Esophagus squamous epithelium (tissue), 5 donors: Measurements from ENCODE around the gene SFXN5. TPM values are rescaled to one million over a fixed set of nuclear protein-coding genes. Genes with fewer than 3 reads are reported as not detected.

Experiments used
- DNase-seq: peaks from one replicate; lab custom pipeline; 2025; lab: John Stamatoyannopoulos, UW
- H3K27ac ChIP-seq, 4 donors: fragments of 200-600 bp; sonication (generic); one replicate each; pipeline ENCODE4 v1.5.1; 2016 to 2019; ENCODE audit warnings: mild to moderate bottlenecking in 1 of 4
- H3K27me3 ChIP-seq, 4 donors: fragments of 200-600 bp; sonication (generic); 1 replicate in 3 of 4; 2 replicates in 1 of 4; pipeline versions ENCODE4 v1.5.1 to v1.6.0; 2017 to 2021; ENCODE audit warnings: antibody characterized with exemption in 1 of 4
- H3K36me3 ChIP-seq, 3 donors: fragments of 200-600 bp; sonication (generic); one replicate each; pipeline ENCODE4 v1.5.1; 2016 to 2019
- H3K4me1 ChIP-seq, 3 donors: fragments of 200-600 bp; sonication (generic); one replicate each; pipeline ENCODE4 v1.5.1; 2017 to 2019
- H3K4me3 ChIP-seq, 4 donors: fragments of 200-600 bp; sonication (generic); 1 replicate in 3 of 4; 2 replicates in 1 of 4; pipeline ENCODE4 v1.5.1; 2016 to 2019; ENCODE audit warnings: mild to moderate bottlenecking in 2 of 4, moderate library complexity in 1 of 4
- H3K9me3 ChIP-seq, 3 donors: fragments of 200-600 bp; sonication (generic); one replicate each; pipeline ENCODE4 v1.5.1; 2016 to 2019
- CTCF ChIP-seq, 6 experiments: fragments of 450-650 bp in 4 of 6; fragments of 200-600 bp in 2 of 6; sonication (generic) in 2 of 6; IDR thresholded peaks; one replicate each; pipeline ENCODE4 v1.5.1; 2016 to 2019; ENCODE audit warnings: antibody characterized with exemption in 6 of 6, mild to moderate bottlenecking in 4 of 6, moderate library complexity in 4 of 6
- POLR2A ChIP-seq, 4 donors: fragments of 450-650 bp; IDR thresholded peaks; one replicate each; pipeline ENCODE4 v1.6.1; 2017; ENCODE audit warnings: antibody characterized with exemption in 4 of 4, mild to moderate bottlenecking in 4 of 4, moderate library complexity in 3 of 4
- WGBS, 2 donors: methylation state at CpG; one replicate each; pipeline ENCODE4 v1.1.5; 2018; 5-methylcytosine and 5-hydroxymethylcytosine counted together
- intact Hi-C: fragments of 100-400 bp; cut with DNase I; formaldehyde crosslinking; loops from one replicate; pipeline ENCODE4 v1.15.0; 2022
- total RNA-seq, 4 donors: library from RNA; depleted of rRNA; stranded (reverse); fragments of >200 nt; gene quantifications; one replicate each; pipeline ENCODE4 v1.1.0, GENCODE V29; 2016
- donor health status: DM: yes; HTN: yes; CAD: no.

Gene SFXN5
- total RNA-seq, 4 donors from 2014 or later = 4.2 to 16.4 (median 12.7) TPM

GRCh38 chr2:72982781-72983499 lies 88.6 kb downstream of the SFXN5 start:
- TF ChIP-seq CTCF (IDR thresholded peaks at IDR 0.05) = no peak
- TF ChIP-seq POLR2A (IDR thresholded peaks at IDR 0.05) = no peak
- DNase-seq = no peak
- Histone ChIP-seq H3K27ac (no peak overlapping the region), H3K4me3 (no peak overlapping the region), H3K27me3 (no peaks in the 10 kb centered on the region), H3K36me3 (peaks cover 0 to 25% (median 0%) of the 10 kb centered on the region in 3 donors), H3K4me1 (no peaks in the 10 kb centered on the region), H3K9me3 (no peaks in the 10 kb centered on the region)
- WGBS, 2 donors = 87 to 91% methylated on average over 8 to 11 of the region's 11 CpGs
- intact Hi-C loops = no loop called here

- Histone ChIP-seq H3K36me3 (peaks cover 0 to 17% (median 0%) of the 10 kb centered on the region in 3 donors), H3K9me3 (no peaks in the 10 kb centered on the region), H3K4me1 (no peaks in the 10 kb centered on the region), H3K4me3 (no peak overlapping the region), H3K27me3 (no peaks in the 10 kb centered on the region), H3K27ac (no peak overlapping the region)
- 20 to 53% methylated on average over 1 to 2 of the region's 2 CpGs for WGBS, 2 donors
- intact Hi-C loops = no loop called here
- DNase-seq = no peak
- no peak for TF ChIP-seq CTCF (IDR thresholded peaks at IDR 0.05)
- TF ChIP-seq POLR2A (IDR thresholded peaks at IDR 0.05) = no peak
These were observed 89.3 kb downstream of the SFXN5 start for GRCh38 chr2:72982219-72982618.

GRCh38 chr2:72981536-72981935 lies 90.0 kb downstream of the SFXN5 start:
- no peaks in the 10 kb centered on the region for H3K27me3 ChIP-seq
- no peak for DNase-seq
- TF ChIP-seq CTCF (IDR thresholded peaks at IDR 0.05) (no peak), POLR2A (IDR thresholded peaks at IDR 0.05) (no peak)
- peaks cover 0 to 11% (median 0%) of the 10 kb centered on the region in 3 donors for H3K36me3 ChIP-seq
- no peak overlapping the region for H3K27ac ChIP-seq
- 87 to 93% methylated on average over 5 of the region's 5 CpGs for WGBS, 2 donors
- no peak overlapping the region for H3K4me3 ChIP-seq
- intact Hi-C loops = no loop called here
- H3K9me3 ChIP-seq = no peaks in the 10 kb centered on the region
- H3K4me1 ChIP-seq = no peaks in the 10 kb centered on the region

- H3K36me3 ChIP-seq = peaks cover 0 to 5% (median 0%) of the 10 kb centered on the region in 3 donors
- intact Hi-C loops = no loop called here
- H3K27me3 ChIP-seq = no peaks in the 10 kb centered on the region
- DNase-seq = no peak
- 78 to 89% methylated on average over 11 of the region's 11 CpGs for WGBS, 2 donors
- H3K9me3 ChIP-seq = no peaks in the 10 kb centered on the region
- no peak overlapping the region for H3K4me3 ChIP-seq
- TF ChIP-seq POLR2A (IDR thresholded peaks at IDR 0.05) = no peak
- no peak for TF ChIP-seq CTCF (IDR thresholded peaks at IDR 0.05)
- H3K4me1 ChIP-seq = no peaks in the 10 kb centered on the region
- no peak overlapping the region for H3K27ac ChIP-seq
These were observed 90.8 kb downstream of the SFXN5 start for GRCh38 chr2:72980535-72981217.

- no peak for DNase-seq
- intact Hi-C loops = no loop called here
- TF ChIP-seq CTCF (IDR thresholded peaks at IDR 0.05) (no peak), POLR2A (IDR thresholded peaks at IDR 0.05) (no peak)
- Histone ChIP-seq H3K4me1 (no peaks in the 10 kb centered on the region), H3K4me3 (no peak overlapping the region), H3K36me3 (peaks cover 0 to 5% (median 0%) of the 10 kb centered on the region in 3 donors), H3K27ac (no peak overlapping the region), H3K27me3 (no peaks in the 10 kb centered on the region), H3K9me3 (no peaks in the 10 kb centered on the region)
- WGBS, 2 donors = 54 to 58% methylated on average over 3 of the region's 3 CpGs
These were observed 91.6 kb downstream of the SFXN5 start for GRCh38 chr2:72979896-72980295.
